ENCODE data around the gene MAPK6. TPM values are rescaled to one million over a fixed set of nuclear protein-coding genes. Genes with fewer than 3 reads are reported as not detected.

The MAPK6 gene
- total RNA-seq, 1 donor from 2014 or later: 98.2 TPM

- DNase-seq (ENCODE audit: low read depth) (no peak), FAIRE-seq (no peak)
- Histone ChIP-seq H3K9ac (ENCODE audit: low read length) (no peak overlapping the region), H3K36me3 (ENCODE audit: insufficient read depth, low read length) (peaks cover 10% of the 10 kb centered on the region), H3K4me2 (ENCODE audit: low read length) (no peak overlapping the region), H3K79me2 (ENCODE audit: insufficient read depth, low read length) (peaks cover 99% of the 10 kb centered on the region), H3K9me3 (ENCODE audit: insufficient read depth, low read depth, low read length) (no peaks in the 10 kb centered on the region), H4K20me1 (ENCODE audit: insufficient read depth, low read length) (peaks cover 77% of the 10 kb centered on the region), H3K27ac (ENCODE audit: low read depth, low read length) (no peak overlapping the region), H3K27me3 (ENCODE audit: insufficient read depth, low read length) (no peaks in the 10 kb centered on the region), H2AFZ (ENCODE audit: low read depth, low read length) (no peak overlapping the region), H3K4me3 (ENCODE audit: insufficient read depth, low read depth, low read length) (no peak overlapping the region), H3K4me1 (ENCODE audit: insufficient read depth, low read length) (peaks cover 3% of the 10 kb centered on the region)
- H3K4me1 Mint-ChIP-seq (ENCODE audit: low read depth, unreplicated experiment): peaks cover 22% of the 10 kb centered on the region
- H3K36me3 Mint-ChIP-seq (ENCODE audit: low read depth, unreplicated experiment): peaks cover 4% of the 10 kb centered on the region
- TF ChIP-seq EZH2 (IDR thresholded peaks at IDR 0.05; ENCODE audit: insufficient read depth, low read length) (no peak), CTCF (IDR thresholded peaks at IDR 0.05; ENCODE audit: insufficient read depth, low read depth, low read length) (no peak)
- H3K27ac Mint-ChIP-seq (ENCODE audit: unreplicated experiment): no peak overlapping the region
- H3K4me3 Mint-ChIP-seq (ENCODE audit: unreplicated experiment): no peak overlapping the region
- no peaks in the 10 kb centered on the region for H3K27me3 Mint-ChIP-seq (ENCODE audit: low read depth, unreplicated experiment)
- H3K9me3 Mint-ChIP-seq (ENCODE audit: unreplicated experiment): peaks cover 2% of the 10 kb centered on the region
Observed at GRCh38 chr15:52028431-52029093, 9.5 kb downstream of the MAPK6 start.

- FAIRE-seq: no peak
Observed at GRCh38 chr15:52030010-52030409, 11.0 kb downstream of the MAPK6 start.

More at GRCh38 chr15:52030010-52030409, 11.0 kb downstream of the MAPK6 start:
- TF ChIP-seq CTCF (IDR thresholded peaks at IDR 0.05; ENCODE audit: insufficient read depth, low read depth, low read length) (no peak), EZH2 (IDR thresholded peaks at IDR 0.05; ENCODE audit: insufficient read depth, low read length) (no peak)
- Histone ChIP-seq H3K36me3 (ENCODE audit: insufficient read depth, low read length) (peaks cover 10% of the 10 kb centered on the region), H3K4me1 (ENCODE audit: insufficient read depth, low read length) (peaks cover 3% of the 10 kb centered on the region), H3K4me3 (ENCODE audit: insufficient read depth, low read depth, low read length) (no peak overlapping the region), H2AFZ (ENCODE audit: low read depth, low read length) (no peak overlapping the region), H3K9me3 (ENCODE audit: insufficient read depth, low read depth, low read length) (no peaks in the 10 kb centered on the region), H3K79me2 (ENCODE audit: insufficient read depth, low read length) (peaks cover 99% of the 10 kb centered on the region), H3K4me2 (ENCODE audit: low read length) (no peak overlapping the region), H3K27ac (ENCODE audit: low read depth, low read length) (no peak overlapping the region), H4K20me1 (ENCODE audit: insufficient read depth, low read length) (peaks cover 84% of the 10 kb centered on the region), H3K9ac (ENCODE audit: low read length) (no peak overlapping the region), H3K27me3 (ENCODE audit: insufficient read depth, low read length) (no peaks in the 10 kb centered on the region)
- no peak overlapping the region for H3K27ac Mint-ChIP-seq (ENCODE audit: unreplicated experiment)
- no peaks in the 10 kb centered on the region for H3K27me3 Mint-ChIP-seq (ENCODE audit: low read depth, unreplicated experiment)
- peaks cover 10% of the 10 kb centered on the region for H3K36me3 Mint-ChIP-seq (ENCODE audit: low read depth, unreplicated experiment)
- H3K4me3 Mint-ChIP-seq (ENCODE audit: unreplicated experiment): no peak overlapping the region
- H3K4me1 Mint-ChIP-seq (ENCODE audit: low read depth, unreplicated experiment): peaks cover 22% of the 10 kb centered on the region
- no peak for DNase-seq (ENCODE audit: low read depth)
- H3K9me3 Mint-ChIP-seq (ENCODE audit: unreplicated experiment): peaks cover 2% of the 10 kb centered on the region
